Stimulated activated effector memory CD8-positive, alpha-beta T cell treated with anti-CD3 and anti-CD28 coated beads, Interleukin-12 subunit alpha, Interleukin-12 subunit beta, amount 100 ng/mL, for 72 hours (primary cell): ENCODE results near the gene SERF1A.
"Not testable (repeated sequence)": the region's sequence is repeated elsewhere in the genome, so short reads cannot be mapped to it uniquely, and the experiment has no call there.

Source experiments
- ATAC-seq: fragments of 150-1000 bp; cut with Tn5 transposase; 2 replicates; pipeline ENCODE4 v1.10.0; 2021
- DNase-seq, 2 donors: peaks; one replicate each; pipeline ENCODE4 v3.0.0; 2021 to 2022; ENCODE audit warnings: low spot score in 2 of 2
- H3K27ac Mint-ChIP-seq: one replicate; pipeline ENCODE4 v1.8.0; 2022; ENCODE audit warnings: mild to moderate bottlenecking, mixed read lengths
- H3K36me3 Mint-ChIP-seq: one replicate; pipeline ENCODE4 v1.8.0; 2022; ENCODE audit warnings: mild to moderate bottlenecking, mixed read lengths
- H3K4me1 Mint-ChIP-seq: one replicate; pipeline ENCODE4 v1.8.0; 2022; ENCODE audit warnings: mixed read lengths
- H3K4me3 Mint-ChIP-seq: one replicate; pipeline ENCODE4 v1.8.0; 2022; ENCODE audit warnings: mild to moderate bottlenecking, mixed read lengths
- H3K9me3 Mint-ChIP-seq: one replicate; pipeline ENCODE4 v1.8.0; 2022; ENCODE audit warnings: mixed read lengths

SERF1A gene

DNA sequence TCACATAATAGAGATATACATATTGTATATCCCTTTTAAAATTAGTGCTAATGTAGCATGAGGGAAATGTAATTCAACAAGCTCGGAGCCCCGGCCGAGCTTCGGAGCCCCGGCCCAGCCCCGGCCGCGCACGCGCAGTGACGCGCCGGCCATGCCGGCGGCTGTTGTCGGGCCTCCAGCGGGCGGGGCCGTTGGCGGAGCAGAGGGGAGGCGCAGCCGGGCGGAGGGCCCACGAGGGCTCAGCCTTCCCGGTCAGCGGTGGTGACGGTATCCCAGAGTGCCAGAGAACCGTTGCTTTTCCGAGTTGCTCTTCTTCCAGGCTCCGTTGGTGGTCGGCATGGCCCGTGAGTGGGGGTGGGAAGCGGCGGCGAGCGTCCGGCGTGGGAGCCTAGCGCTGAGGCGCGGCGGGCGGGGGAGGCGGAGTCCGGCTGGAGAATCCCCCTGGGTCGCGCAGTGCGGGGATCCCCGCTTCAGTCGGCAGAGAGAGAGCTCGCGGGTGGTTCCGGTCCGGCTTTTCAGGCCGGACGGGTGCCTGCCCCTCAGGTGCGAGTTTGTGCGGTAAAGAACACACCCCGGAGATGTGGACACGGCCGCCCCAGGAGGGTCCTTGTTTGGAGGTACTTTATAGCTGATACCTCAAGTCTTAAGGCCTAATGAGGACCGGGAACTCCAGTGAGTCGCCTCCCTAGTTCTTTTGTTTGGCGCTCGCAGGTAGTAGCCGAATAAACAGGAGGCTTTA lies at the start of gene SERF1A:
TSS of gene SERF1A (plus strand) at position 137 of the 739 bp plus-strand sequence. CDS start at position 338, 201 bp downstream.
- ATAC-seq, result peak; percentile 94
- H3K36me3 Mint-ChIP-seq, H3K4me1 Mint-ChIP-seq: not testable (repeated sequence)

DNA sequence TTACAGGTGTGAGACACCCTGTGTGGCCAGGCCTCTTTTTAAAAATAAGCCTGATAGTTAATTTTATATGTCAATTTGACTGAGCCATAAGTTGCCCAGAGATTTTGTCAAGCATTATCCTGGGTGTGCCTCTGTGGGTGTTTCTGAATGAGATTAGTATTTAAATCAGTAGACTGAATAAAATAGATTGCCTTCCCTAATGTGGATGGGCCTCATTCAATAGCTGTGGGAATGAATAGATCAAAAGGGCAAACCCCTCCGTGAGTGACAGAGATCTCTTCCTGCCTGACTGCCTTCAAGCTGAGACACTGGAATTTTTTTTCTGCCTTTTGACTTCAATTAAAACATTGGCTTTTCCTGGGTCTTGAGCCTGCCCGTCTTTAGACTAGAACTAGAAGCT lies 33.7 kb upstream of the SERF1A start:
- not testable (repeated sequence) for H3K9me3 Mint-ChIP-seq, H3K27ac Mint-ChIP-seq, ATAC-seq, H3K4me1 Mint-ChIP-seq, H3K4me3 Mint-ChIP-seq, DNase-seq, H3K36me3 Mint-ChIP-seq

More for the DNA sequence above, at the start of gene SERF1A:
- not testable (repeated sequence) for H3K4me3 Mint-ChIP-seq, H3K9me3 Mint-ChIP-seq, H3K27ac Mint-ChIP-seq, DNase-seq

DNA sequence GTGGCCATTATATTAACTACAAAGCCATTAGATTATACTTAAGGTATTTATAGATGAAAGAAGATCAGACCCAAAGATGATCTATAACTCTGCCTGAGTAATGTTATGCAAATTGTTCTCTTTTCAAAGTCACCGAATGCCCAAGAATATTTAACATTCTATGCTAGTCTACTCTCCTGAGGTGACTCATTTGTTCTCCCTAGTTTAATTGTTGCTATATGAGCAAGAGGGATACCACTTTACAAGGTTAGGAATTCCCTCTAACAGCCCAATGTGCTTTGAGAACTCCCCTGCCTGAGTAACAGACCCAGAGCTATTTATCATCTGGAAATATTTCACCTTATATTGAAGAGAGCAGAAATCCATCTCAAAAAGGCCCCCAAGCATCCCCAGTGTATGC lies 29.8 kb upstream of the SERF1A start:
- ATAC-seq, H3K4me1 Mint-ChIP-seq, DNase-seq, H3K4me3 Mint-ChIP-seq, H3K27ac Mint-ChIP-seq, H3K36me3 Mint-ChIP-seq, H3K9me3 Mint-ChIP-seq: not testable (repeated sequence)

DNA sequence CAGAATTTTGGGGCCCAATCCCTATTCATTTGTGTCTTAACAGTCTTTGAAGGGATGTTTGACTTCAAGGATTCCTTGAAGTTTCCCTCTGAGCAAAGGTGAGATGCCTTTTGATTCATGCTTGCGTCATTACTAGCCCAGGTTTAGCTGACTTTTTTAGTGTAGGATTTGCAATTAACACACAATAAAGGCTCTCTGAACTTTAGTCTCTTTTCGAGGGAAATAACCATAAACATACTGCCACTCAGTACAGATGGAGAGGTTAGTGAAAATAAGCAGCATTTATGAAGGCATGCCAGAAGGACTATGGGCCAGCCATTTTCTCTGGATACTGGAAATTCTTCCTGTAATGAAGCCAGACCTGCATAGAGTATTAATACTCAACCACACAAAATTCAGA lies 4.4 kb upstream of the SERF1A start:
- not testable (repeated sequence) for H3K4me1 Mint-ChIP-seq, H3K27ac Mint-ChIP-seq, H3K9me3 Mint-ChIP-seq, DNase-seq, H3K36me3 Mint-ChIP-seq, ATAC-seq, H3K4me3 Mint-ChIP-seq

DNA sequence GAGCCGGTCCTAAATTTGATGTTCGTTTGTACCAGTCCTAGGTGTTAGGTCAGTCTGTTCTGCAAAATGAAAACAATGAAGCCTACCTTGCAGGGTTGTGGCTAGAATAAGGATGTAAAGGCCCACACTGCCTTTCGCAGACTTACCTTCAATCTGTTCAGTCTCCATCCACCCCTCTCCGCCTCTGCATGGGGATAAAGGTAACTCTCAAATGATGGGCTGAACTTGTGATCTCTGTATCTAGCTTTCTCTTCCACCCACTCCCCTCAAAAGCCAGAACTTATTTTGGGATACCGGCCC lies 753 bp downstream of the SERF1A start:
- ATAC-seq, result peak; percentile 47
- not testable (repeated sequence) for H3K36me3 Mint-ChIP-seq, H3K9me3 Mint-ChIP-seq, DNase-seq, H3K27ac Mint-ChIP-seq, H3K4me3 Mint-ChIP-seq, H3K4me1 Mint-ChIP-seq

DNA sequence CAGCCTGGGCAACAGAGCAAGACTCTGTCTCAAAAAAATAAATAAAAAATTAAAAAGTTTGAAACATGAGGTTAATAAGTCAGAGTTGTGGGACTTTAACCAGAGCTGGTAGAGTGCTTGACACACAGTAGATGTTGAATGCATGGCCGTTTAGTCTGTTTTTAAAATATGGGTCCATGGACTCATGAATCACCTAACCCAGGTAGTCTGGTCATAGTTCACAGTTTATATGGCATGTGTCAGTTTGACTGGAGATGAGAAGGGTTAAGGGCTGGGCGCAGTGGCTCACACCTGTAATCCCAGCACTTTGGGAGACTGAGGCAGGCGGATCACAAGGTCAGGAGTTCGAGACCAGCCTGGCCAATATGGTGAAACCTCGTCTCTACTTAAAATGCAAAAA lies 6.2 kb downstream of the SERF1A start:
- H3K36me3 Mint-ChIP-seq, H3K4me3 Mint-ChIP-seq, DNase-seq, ATAC-seq, H3K27ac Mint-ChIP-seq, H3K9me3 Mint-ChIP-seq, H3K4me1 Mint-ChIP-seq: not testable (repeated sequence)

DNA sequence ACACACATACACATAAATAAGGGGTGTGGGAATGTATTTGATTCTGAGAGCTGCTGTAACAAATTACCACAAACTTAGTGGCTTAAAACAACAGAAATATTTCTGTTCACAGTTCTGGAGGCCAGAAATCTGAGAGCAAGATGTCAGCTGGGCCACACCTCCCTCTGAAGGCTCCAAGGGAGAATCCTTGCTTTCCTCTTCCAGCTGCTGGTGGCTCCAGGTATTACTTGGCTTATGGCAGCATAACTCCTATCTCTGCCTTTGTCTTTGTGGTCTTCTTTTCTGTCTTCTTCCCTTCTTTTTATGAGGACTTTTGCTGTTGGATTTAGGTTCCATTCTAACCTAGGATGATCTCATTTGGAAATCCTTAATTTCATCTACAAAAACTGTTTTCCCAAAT lies 16.4 kb downstream of the SERF1A start:
- not testable (repeated sequence) for ATAC-seq, H3K27ac Mint-ChIP-seq, H3K9me3 Mint-ChIP-seq, DNase-seq, H3K4me1 Mint-ChIP-seq, H3K4me3 Mint-ChIP-seq, H3K36me3 Mint-ChIP-seq

DNA sequence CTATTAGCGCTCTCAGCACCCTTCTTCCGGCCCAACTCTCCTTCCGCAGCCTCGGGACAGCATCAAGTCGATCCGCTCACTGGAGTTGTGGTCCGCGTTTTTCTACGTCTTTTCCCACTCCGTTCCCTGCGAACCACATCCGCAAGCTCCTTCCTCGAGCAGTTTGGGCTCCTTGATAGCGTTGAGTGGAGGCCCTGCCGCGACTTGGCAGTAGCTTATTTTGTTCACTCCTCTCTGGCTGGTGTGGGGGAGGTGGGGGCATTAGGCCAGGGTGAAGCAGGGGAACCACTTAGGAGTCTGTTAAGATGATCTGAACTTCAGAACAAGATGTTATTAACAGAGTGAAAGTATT lies 24.7 kb downstream of the SERF1A start:
- H3K36me3 Mint-ChIP-seq, H3K4me3 Mint-ChIP-seq, H3K9me3 Mint-ChIP-seq, DNase-seq, H3K27ac Mint-ChIP-seq, H3K4me1 Mint-ChIP-seq: not testable (repeated sequence)
- peak; percentile 62 for ATAC-seq

DNA sequence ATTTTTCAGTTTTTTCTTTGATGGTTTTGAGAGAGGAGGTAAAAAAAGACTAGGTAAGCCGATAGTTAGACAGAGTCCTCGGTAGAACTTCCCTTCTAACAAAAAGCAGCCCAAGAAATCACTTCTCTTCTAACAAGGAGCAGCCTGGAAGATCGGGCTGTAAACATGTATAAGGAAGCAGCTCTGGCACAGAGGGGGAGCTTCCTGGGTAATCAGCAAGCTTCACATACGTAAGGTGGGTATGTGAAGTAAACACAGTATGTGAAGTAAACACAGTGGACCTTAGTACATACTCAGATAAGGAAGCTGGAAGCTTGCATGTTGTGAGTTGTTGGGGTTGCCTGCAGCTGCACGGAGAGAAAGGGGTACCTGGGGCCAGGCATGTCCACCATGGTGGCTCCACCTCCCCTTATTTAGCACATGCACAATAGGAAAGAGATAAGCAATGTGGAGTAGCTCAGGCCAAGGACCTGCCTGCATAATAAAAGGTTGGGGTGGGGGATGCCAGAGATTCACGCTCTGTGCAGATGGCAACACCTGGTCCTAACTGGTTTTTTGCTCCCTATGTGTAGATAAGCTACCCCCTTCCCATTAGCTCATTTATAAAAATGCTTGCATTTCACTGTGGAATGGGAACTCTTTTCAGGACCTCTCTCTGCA lies 31.4 kb downstream of the SERF1A start:
- H3K4me1 Mint-ChIP-seq, ATAC-seq: not testable (repeated sequence)

DNA sequence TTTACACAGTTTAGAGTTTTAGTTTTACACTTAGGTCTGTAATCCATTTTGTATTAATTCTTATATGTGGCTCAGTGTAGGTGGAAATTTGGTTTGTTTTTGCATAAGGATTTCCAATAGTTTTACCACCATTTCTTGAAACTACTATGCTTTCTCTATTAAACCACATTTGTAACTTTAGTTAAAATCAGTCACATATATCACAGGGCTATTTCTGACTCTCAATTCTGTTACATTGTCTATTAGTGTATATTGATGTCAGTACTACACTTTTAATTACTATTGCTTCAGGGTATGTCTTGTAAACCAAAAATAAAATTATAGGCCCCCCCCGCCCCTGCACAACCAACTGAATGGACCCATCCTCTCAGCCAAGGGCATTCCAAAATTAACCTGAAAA lies 32.1 kb downstream of the SERF1A start:
- not testable (repeated sequence) for DNase-seq, H3K4me1 Mint-ChIP-seq, H3K27ac Mint-ChIP-seq, H3K36me3 Mint-ChIP-seq, H3K9me3 Mint-ChIP-seq, H3K4me3 Mint-ChIP-seq
- peak; percentile 62 for ATAC-seq

More for the DNA sequence above, 31.4 kb downstream of the SERF1A start:
- H3K36me3 Mint-ChIP-seq, DNase-seq, H3K9me3 Mint-ChIP-seq, H3K27ac Mint-ChIP-seq, H3K4me3 Mint-ChIP-seq: not testable (repeated sequence)

DNA sequence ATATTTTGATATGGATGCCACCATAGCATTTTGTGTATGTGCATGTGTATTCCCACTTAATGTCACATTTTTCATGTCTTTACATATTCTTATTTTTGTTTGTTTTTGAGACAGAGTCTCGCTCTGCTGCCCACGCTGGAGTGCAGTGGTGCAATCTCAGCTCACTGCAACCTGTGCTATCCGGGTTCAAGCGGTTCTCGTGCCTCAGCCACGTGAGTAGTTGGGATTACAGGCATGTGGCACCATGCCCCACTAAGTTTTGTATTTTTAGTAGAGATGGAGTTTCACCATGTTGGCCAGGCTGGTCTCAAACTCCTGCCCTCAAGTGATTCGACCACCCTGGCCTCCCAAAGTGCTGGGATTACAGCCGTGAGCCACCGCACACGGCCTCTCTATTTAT lies 52.6 kb downstream of the SERF1A start:
- DNase-seq, H3K9me3 Mint-ChIP-seq, ATAC-seq, H3K27ac Mint-ChIP-seq, H3K4me1 Mint-ChIP-seq, H3K4me3 Mint-ChIP-seq: not testable (repeated sequence)
- H3K36me3 Mint-ChIP-seq, result peaks cover 10% of the 10 kb centered on the region
